ENCODE results near the gene RNF126.
"Not testable (repeated sequence)": the region's sequence is repeated elsewhere in the genome, so short reads cannot be mapped to it uniquely, and the experiment has no call there.

The RNF126 gene

GRCh38 chr19:624433-625109, 38.4 kb downstream of the RNF126 start:
- H3K4me3 ChIP-seq (ENCODE audit: low read depth, low read length), result no peak overlapping the region
- TF ChIP-seq, protein P1, sequence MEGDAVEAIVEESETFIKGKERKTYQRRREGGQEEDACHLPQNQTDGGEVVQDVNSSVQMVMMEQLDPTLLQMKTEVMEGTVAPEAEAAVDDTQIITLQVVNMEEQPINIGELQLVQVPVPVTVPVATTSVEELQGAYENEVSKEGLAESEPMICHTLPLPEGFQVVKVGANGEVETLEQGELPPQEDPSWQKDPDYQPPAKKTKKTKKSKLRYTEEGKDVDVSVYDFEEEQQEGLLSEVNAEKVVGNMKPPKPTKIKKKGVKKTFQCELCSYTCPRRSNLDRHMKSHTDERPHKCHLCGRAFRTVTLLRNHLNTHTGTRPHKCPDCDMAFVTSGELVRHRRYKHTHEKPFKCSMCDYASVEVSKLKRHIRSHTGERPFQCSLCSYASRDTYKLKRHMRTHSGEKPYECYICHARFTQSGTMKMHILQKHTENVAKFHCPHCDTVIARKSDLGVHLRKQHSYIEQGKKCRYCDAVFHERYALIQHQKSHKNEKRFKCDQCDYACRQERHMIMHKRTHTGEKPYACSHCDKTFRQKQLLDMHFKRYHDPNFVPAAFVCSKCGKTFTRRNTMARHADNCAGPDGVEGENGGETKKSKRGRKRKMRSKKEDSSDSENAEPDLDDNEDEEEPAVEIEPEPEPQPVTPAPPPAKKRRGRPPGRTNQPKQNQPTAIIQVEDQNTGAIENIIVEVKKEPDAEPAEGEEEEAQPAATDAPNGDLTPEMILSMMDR (IDR thresholded peaks at IDR 0.05; ENCODE audit: low read depth, low read length, missing control alignments), result no peak
- in situ Hi-C loops (cut with HindIII; ENCODE audit: low sequenced_read_pairs), result no loop called here
- no peak for DNase-seq (ENCODE audit: low read depth)

DNA sequence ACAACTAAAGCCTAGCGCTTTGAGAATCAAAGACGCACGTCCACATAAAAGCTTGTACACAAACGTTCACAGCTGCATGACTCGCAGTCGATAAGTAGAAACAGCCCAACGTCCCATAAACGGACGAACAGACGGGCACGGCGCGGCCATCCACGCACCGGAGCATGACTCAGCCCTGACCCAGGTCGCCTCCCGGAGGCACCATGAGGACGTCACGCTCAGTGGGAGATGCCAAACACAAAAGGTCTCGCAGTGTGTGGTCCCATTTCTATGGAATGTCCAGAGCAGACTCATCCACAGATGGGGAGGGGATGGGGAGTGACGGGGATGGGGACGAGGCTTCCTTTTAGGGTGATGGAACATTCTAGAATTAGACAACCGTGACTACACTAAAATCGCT, 39.0 kb downstream of the RNF126 start:
- no peak overlapping the region for H3K4me3 ChIP-seq (ENCODE audit: low read depth, low read length)
- TF ChIP-seq, protein P1 (IDR thresholded peaks at IDR 0.05; ENCODE audit: low read depth, low read length, missing control alignments), result no peak
- DNase-seq (ENCODE audit: low read depth), result peak; percentile 97
- in situ Hi-C loops (cut with HindIII; ENCODE audit: low sequenced_read_pairs), result no loop called here

DNA sequence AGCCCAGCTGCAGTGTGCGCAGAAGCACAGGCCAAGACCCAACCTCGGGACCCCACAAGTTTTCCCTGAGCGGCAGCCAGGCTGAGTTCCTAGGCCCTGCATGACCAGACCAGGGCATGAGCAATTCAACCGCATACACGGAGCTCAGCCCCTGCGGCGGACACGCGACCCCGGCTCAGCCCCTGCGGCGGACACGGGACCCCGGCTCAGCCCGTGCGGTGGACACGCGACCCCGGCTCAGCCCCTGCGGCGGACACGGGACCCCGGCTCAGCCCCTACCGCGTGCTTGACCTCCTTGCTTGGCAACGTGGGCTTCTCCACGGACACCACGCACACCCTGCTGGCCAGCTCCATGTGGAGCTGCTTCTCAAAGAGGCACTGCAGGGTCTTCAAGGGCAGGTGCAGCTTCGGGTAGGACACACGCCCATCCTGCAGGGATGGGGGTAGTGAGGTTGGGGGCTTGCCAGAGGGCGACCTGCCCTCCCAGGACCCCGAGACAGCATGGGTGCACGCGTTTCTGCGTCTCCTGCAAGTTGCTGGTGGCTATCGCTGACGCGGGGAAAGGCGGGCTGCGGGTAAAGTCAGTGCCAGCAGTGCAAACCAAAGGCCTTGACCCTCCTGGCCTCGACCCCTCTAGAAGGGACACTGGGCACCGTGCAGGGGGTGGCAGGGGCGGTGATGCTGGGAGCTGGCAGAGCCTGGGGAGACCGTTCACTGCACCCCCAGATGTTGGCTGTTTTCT, 39.7 kb downstream of the RNF126 start:
- no peak for DNase-seq (ENCODE audit: low read depth)
- no peak overlapping the region for H3K4me3 ChIP-seq (ENCODE audit: low read depth, low read length)
- in situ Hi-C loops (cut with HindIII; ENCODE audit: low sequenced_read_pairs), result no loop called here
- TF ChIP-seq, protein P1 (IDR thresholded peaks at IDR 0.05; ENCODE audit: low read depth, low read length, missing control alignments), result no peak

GRCh38 chr19:622666-623065, 40.3 kb downstream of the RNF126 start:
- TF ChIP-seq, protein P1 (IDR thresholded peaks at IDR 0.05; ENCODE audit: low read depth, low read length, missing control alignments), result no peak
- no peak overlapping the region for H3K4me3 ChIP-seq (ENCODE audit: low read depth, low read length)
- no peak for DNase-seq (ENCODE audit: low read depth)
- in situ Hi-C loops (cut with HindIII; ENCODE audit: low sequenced_read_pairs), result no loop called here

DNA sequence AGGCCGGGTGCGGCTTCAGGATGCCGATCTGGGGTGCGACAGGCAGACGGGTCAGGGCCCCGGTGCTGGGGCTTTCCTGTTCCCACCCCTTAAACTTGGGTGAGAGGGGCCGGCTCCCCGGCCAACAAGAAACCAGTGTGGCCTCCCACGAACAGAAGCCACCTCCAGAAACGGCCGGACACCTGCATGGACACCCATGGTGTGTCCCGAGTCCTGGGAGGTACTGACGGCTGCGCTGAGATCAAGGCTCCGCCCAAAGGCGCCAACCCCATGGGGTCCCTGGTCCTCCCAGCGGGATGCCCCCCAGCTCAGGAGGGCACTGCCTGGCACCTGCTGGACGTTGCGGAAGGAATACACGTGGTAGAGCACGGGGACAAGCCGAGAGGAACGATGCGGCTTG, 41.2 kb downstream of the RNF126 start:
- in situ Hi-C loops (cut with HindIII; ENCODE audit: low sequenced_read_pairs), result no loop called here
- DNase-seq (ENCODE audit: low read depth), result no peak
- H3K4me3 ChIP-seq (ENCODE audit: low read depth, low read length), result no peak overlapping the region
- TF ChIP-seq, protein P1 (IDR thresholded peaks at IDR 0.05; ENCODE audit: low read depth, low read length, missing control alignments), result no peak

GRCh38 chr19:621191-621590, 41.8 kb downstream of the RNF126 start:
- in situ Hi-C loops (cut with HindIII; ENCODE audit: low sequenced_read_pairs); H3K4me3 ChIP-seq (ENCODE audit: low read depth, low read length); DNase-seq (ENCODE audit: low read depth): not testable (repeated sequence)

Data from astrocyte of the cerebellum (primary cell).